Upper lobe of left lung (tissue), 6 donors: ENCODE data around the gene RLN2. TPM values are rescaled to one million over a fixed set of nuclear protein-coding genes. Genes with fewer than 3 reads are reported as not detected.

Source experiments
- ATAC-seq, 2 donors: fragments of 200-7000 bp; cut with Tn5 transposase; one replicate each; pipeline ENCODE4 v1.9.1; 2022; ENCODE audit warnings: mild to moderate bottlenecking in 2 of 2, moderate library complexity in 2 of 2; ENCODE audit not compliant: low FRiP score in 2 of 2
- DNase-seq, 2 donors: peaks; one replicate each; pipeline ENCODE4 v3.0.0-alpha.2; 2019 to 2020
- H3K27ac ChIP-seq, 4 donors: fragments of 200-600 bp; sonication (generic); one replicate each; pipeline ENCODE4 v1.5.1; 2016 to 2019
- H3K27me3 ChIP-seq, 4 donors: fragments of 200-600 bp; sonication (generic); one replicate each; pipeline ENCODE4 v1.5.1; 2017 to 2019
- H3K36me3 ChIP-seq, 4 donors: fragments of 200-600 bp; sonication (generic); one replicate each; pipeline ENCODE4 v1.5.1; 2016 to 2019
- H3K4me1 ChIP-seq, 4 donors: fragments of 200-600 bp; sonication (generic); one replicate each; pipeline ENCODE4 v1.5.1; 2018 to 2019
- H3K4me3 ChIP-seq, 4 donors: fragments of 200-600 bp; sonication (generic); one replicate each; pipeline ENCODE4 v1.5.1; 2017 to 2019; ENCODE audit warnings: mild to moderate bottlenecking in 2 of 4, moderate library complexity in 1 of 4
- H3K9me3 ChIP-seq, 4 donors: fragments of 200-600 bp; sonication (generic); one replicate each; pipeline ENCODE4 v1.5.1; 2018 to 2019
- EP300 ChIP-seq, 4 donors: sonication (generic); formaldehyde crosslinking; IDR thresholded peaks; one replicate each; pipeline ENCODE4 v1.5.1; 2017; ENCODE audit warnings: antibody characterized with exemption in 4 of 4, control low read depth in 2 of 4
- POLR2A ChIP-seq, 4 donors: fragments of 450-650 bp; IDR thresholded peaks; one replicate each; pipeline ENCODE4 v1.5.1; 2016 to 2017; ENCODE audit warnings: antibody characterized with exemption in 4 of 4, mild to moderate bottlenecking in 2 of 4
- POLR2AphosphoS5 ChIP-seq, 2 donors: sonication (generic); formaldehyde crosslinking; IDR thresholded peaks; one replicate each; pipeline ENCODE4 v1.5.1; 2017; ENCODE audit warnings: antibody characterized with exemption in 2 of 2
- WGBS, 2 donors: methylation state at CpG; one replicate each; pipeline ENCODE4 v1.1.5; 2017 to 2018; 5-methylcytosine and 5-hydroxymethylcytosine counted together
- total RNA-seq, 6 donors: library from RNA; depleted of rRNA in 4 of 6; stranded (reverse); fragments of >200 nt in 4 of 6; gene quantifications; one replicate each; pipeline versions ENCODE4 v1.1.0 to v1.2.1, GENCODE V29; 2016 to 2021
- TF ChIP-seq, protein P1 (sequence below), 6 experiments: fragments of 450-650 bp in 4 of 6; fragments of 200-600 bp in 2 of 6; sonication (generic) in 2 of 6; IDR thresholded peaks; one replicate each; pipeline ENCODE4 v1.5.1; 2016 to 2019; ENCODE audit warnings: antibody characterized with exemption in 6 of 6
- donor health status: DM: no; HTN: no; CAD: no; lungs with moderate emphysema.
- donor health status: DM: no; HTN: yes; CAD: no; lungs with severe emphysema.

The RLN2 gene
- total RNA-seq, 6 donors from 2014 or later = 0.60 to 5.2 (median 0.61) TPM; not detected in 3

DNA sequence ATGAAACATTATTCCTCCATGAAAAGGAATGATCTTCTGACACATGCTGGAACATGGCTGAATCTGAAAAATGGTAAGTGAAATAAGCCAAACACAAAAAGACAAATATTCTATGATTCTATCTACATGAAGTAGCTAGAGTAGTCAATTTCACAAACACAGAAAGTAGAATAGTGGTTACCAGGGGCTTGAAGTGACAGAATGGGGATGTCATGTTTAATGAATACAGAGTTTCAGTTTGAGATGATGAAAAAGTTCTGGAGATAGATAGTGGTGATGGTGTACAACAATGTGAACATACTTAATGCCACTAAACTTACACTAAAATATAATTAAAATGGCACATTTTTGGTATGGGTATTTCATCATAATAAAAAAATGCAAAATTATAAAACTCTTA is 18.3 kb downstream of the RLN2 start:
- ATAC-seq (no peak), DNase-seq (no peak)
- Histone ChIP-seq H3K4me3 (no peak overlapping the region), H3K9me3 (no peaks in the 10 kb centered on the region), H3K36me3 (no peaks in the 10 kb centered on the region), H3K4me1 (no peaks in the 10 kb centered on the region), H3K27ac (no peak overlapping the region), H3K27me3 (no peaks in the 10 kb centered on the region)
- TF ChIP-seq EP300 (IDR thresholded peaks at IDR 0.05) (no peak), POLR2AphosphoS5 (IDR thresholded peaks at IDR 0.05) (no peak), POLR2A (IDR thresholded peaks at IDR 0.05) (no peak)
- TF ChIP-seq, protein P1, sequence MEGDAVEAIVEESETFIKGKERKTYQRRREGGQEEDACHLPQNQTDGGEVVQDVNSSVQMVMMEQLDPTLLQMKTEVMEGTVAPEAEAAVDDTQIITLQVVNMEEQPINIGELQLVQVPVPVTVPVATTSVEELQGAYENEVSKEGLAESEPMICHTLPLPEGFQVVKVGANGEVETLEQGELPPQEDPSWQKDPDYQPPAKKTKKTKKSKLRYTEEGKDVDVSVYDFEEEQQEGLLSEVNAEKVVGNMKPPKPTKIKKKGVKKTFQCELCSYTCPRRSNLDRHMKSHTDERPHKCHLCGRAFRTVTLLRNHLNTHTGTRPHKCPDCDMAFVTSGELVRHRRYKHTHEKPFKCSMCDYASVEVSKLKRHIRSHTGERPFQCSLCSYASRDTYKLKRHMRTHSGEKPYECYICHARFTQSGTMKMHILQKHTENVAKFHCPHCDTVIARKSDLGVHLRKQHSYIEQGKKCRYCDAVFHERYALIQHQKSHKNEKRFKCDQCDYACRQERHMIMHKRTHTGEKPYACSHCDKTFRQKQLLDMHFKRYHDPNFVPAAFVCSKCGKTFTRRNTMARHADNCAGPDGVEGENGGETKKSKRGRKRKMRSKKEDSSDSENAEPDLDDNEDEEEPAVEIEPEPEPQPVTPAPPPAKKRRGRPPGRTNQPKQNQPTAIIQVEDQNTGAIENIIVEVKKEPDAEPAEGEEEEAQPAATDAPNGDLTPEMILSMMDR (IDR thresholded peaks at IDR 0.05) = no peak

- TF ChIP-seq POLR2A (IDR thresholded peaks at IDR 0.05) = no peak
- TF ChIP-seq POLR2AphosphoS5 (IDR thresholded peaks at IDR 0.05) = no peak
- no peak for TF ChIP-seq EP300 (IDR thresholded peaks at IDR 0.05)
- TF ChIP-seq, protein P1 (IDR thresholded peaks at IDR 0.05) = no peak
These were observed 26.0 kb downstream of the RLN2 start for GRCh38 chr9:5278486-5278885.

GRCh38 chr9:5274770-5275169 is 29.7 kb downstream of the RLN2 start:
- no peak for DNase-seq
- Histone ChIP-seq H3K36me3 (no peaks in the 10 kb centered on the region), H3K4me3 (no peak overlapping the region), H3K4me1 (no peaks in the 10 kb centered on the region), H3K27me3 (no peaks in the 10 kb centered on the region), H3K27ac (no peak overlapping the region), H3K9me3 (no peaks in the 10 kb centered on the region)
- ATAC-seq = no peak
- WGBS, 2 donors = 95 to 96% methylated on average over 2 of the region's 2 CpGs
- TF ChIP-seq, protein P1 (IDR thresholded peaks at IDR 0.05) = no peak
- TF ChIP-seq POLR2AphosphoS5 (IDR thresholded peaks at IDR 0.05) = no peak
- TF ChIP-seq POLR2A (IDR thresholded peaks at IDR 0.05) = no peak

More at GRCh38 chr9:5278486-5278885, 26.0 kb downstream of the RLN2 start:
- H3K27me3 ChIP-seq = no peaks in the 10 kb centered on the region
- H3K36me3 ChIP-seq = no peaks in the 10 kb centered on the region
- DNase-seq (no peak), ATAC-seq (no peak)
- WGBS, 2 donors = 77 to 81% methylated on average over 2 of the region's 2 CpGs
- no peaks in the 10 kb centered on the region for H3K4me1 ChIP-seq
- no peak overlapping the region for H3K4me3 ChIP-seq
- no peak overlapping the region for H3K27ac ChIP-seq
- no peaks in the 10 kb centered on the region for H3K9me3 ChIP-seq

DNA sequence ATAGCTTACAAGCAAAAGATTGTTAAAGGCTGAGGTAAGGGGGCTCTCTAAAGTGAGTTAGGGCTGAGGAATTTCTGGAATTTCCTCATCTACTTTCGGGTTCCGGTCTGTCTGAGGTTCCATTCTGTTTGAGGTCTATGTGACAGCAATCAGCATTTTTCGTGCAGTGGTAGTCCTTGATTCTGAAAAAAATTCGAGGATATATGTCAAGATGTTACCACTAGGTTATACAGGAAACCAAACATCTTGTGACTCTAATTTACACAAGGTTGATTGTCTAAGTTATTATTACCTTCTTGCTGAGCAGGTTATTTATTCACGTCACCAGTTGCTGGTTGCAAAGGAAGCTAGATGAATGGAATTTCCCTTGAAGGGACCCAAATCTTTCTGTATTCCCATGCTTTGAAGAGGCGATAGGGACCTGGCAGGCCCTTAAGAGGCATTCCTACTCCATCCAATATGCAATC is 35.2 kb downstream of the RLN2 start:
- TF ChIP-seq EP300 (IDR thresholded peaks at IDR 0.05) (no peak), POLR2A (IDR thresholded peaks at IDR 0.05) (no peak), POLR2AphosphoS5 (IDR thresholded peaks at IDR 0.05) (no peak)
- TF ChIP-seq, protein P1 (IDR thresholded peaks at IDR 0.05) = no peak
- 37 to 42% methylated on average over 6 of the region's 6 CpGs for WGBS, 2 donors
- Histone ChIP-seq H3K9me3 (no peaks in the 10 kb centered on the region), H3K4me1 (no peaks in the 10 kb centered on the region), H3K27ac (no peak overlapping the region), H3K36me3 (no peaks in the 10 kb centered on the region), H3K27me3 (no peaks in the 10 kb centered on the region), H3K4me3 (no peak overlapping the region)
- no peak for DNase-seq
- ATAC-seq = peak in 1 of 2 donors; percentile 76

DNA sequence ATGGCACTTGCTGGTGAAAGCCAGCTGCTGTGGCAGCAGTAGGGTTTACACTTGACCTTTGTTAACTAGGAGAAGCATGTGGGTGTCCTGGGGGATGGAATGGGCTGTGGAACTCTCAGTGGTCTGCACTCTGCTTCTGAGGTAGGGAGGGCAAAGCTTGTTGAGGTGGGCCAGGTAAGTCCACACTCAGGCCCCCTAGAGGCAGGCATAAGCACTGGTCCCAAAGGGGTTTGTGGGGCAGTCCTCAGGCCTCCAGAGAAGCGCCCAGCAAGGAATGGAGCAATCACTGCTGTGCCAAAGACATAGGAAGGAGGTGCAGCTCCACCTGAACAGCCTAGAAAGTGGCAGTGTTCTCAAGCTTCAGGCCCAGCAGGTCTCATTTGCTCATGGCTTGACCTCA is 38.6 kb downstream of the RLN2 start:
- 0 to 71% methylated on average over 1 of the region's 1 CpG for WGBS, 2 donors
- DNase-seq (no peak), ATAC-seq (no peak)
- H3K27ac ChIP-seq = no peak overlapping the region
- H3K4me1 ChIP-seq = no peaks in the 10 kb centered on the region
- H3K9me3 ChIP-seq = no peaks in the 10 kb centered on the region
- TF ChIP-seq POLR2AphosphoS5 (IDR thresholded peaks at IDR 0.05) (no peak), POLR2A (IDR thresholded peaks at IDR 0.05) (no peak), EP300 (IDR thresholded peaks at IDR 0.05) (no peak)
- TF ChIP-seq, protein P1 (IDR thresholded peaks at IDR 0.05) = no peak
- H3K27me3 ChIP-seq = no peaks in the 10 kb centered on the region
- no peak overlapping the region for H3K4me3 ChIP-seq
- H3K36me3 ChIP-seq = no peaks in the 10 kb centered on the region
